ENCODE measurements around the gene CCDC88B. TPM values are rescaled to one million over a fixed set of nuclear protein-coding genes. Genes with fewer than 3 reads are reported as not detected.

Gene CCDC88B
- total RNA-seq, 1 experiment from 2014 or later, result 14.7 TPM

- no peak for DNase-seq (ENCODE audit: low read depth, low spot score)
- ChIA-PET POLR2A (no interaction called here), CTCF (no interaction called here), RAD21 (ENCODE audit: low non-redundant PET in 1 of 2, low total read pairs in 2 of 2, uncharacterized antibody in 2 of 2, unreplicated experiment in 2 of 2) (no interaction called here)
- Histone ChIP-seq H3K27ac (ENCODE audit: low read depth, low read length) (no peak overlapping the region), H3K36me3 (ENCODE audit: control insufficient read depth in 1 of 2, insufficient read depth in 2 of 2, low read length in 2 of 2) (peaks cover 11 to 53% of the 10 kb centered on the region in 2 experiments), H4K20me1 (ENCODE audit: insufficient read depth) (no peaks in the 10 kb centered on the region), H2AFZ (ENCODE audit: low read depth, low read length, poor library complexity, severe bottlenecking) (no peak overlapping the region), H3K27me3 (ENCODE audit: insufficient read depth, low read length) (no peaks in the 10 kb centered on the region), H3K4me1 (ENCODE audit: control insufficient read depth in 1 of 2, insufficient read depth in 2 of 2, low read length in 2 of 2) (peaks cover 22 to 40% of the 10 kb centered on the region in 2 experiments), H3K4me3 (replicated peaks in 1 of 2; ENCODE audit: low read depth in 1 of 2, low read length in 2 of 2) (no peak overlapping the region), H3K79me2 (ENCODE audit: insufficient read depth, low read length) (peaks cover 35% of the 10 kb centered on the region; the same call in 1 of the 2 replicates), H3K4me2 (ENCODE audit: low read length) (no peak overlapping the region), H3K9ac (ENCODE audit: low read length) (no peak overlapping the region), H3K9me2 (ENCODE audit: insufficient read depth) (no peaks in the 10 kb centered on the region), H3K9me3 (ENCODE audit: control insufficient read depth in 1 of 2, insufficient read depth in 1 of 2, low read depth in 1 of 2, low read length in 2 of 2) (no peaks in the 10 kb centered on the region)
- BruUV-seq (replicated peaks), result no TSS peak
- ATAC-seq, result no peak
- intact Hi-C loops (cut with micrococcal nuclease), result no loop called here
- TF ChIP-seq RAD21 (IDR thresholded peaks at IDR 0.05; ENCODE audit: low read depth) (no peak), CTCF (IDR thresholded peaks at IDR 0.05 in 2 of 3, conservative IDR thresholded peaks at IDR 0.05 in 1 of 3; ENCODE audit: borderline replicate concordance in 1 of 3, insufficient read depth in 1 of 3, low read depth in 2 of 3, low read length in 2 of 3) (no peak), EZH2 (IDR thresholded peaks at IDR 0.05) (no peak), ZBTB33 (IDR thresholded peaks at IDR 0.05; ENCODE audit: extremely low read depth, insufficient replicate concordance, low read length) (no peak), SP1 (IDR thresholded peaks at IDR 0.05; ENCODE audit: low read depth) (no peak), EGR1 (IDR thresholded peaks at IDR 0.05; ENCODE audit: low read depth) (no peak), CEBPB (IDR thresholded peaks at IDR 0.05; ENCODE audit: low read depth) (no peak), REST (IDR thresholded peaks at IDR 0.05; ENCODE audit: low read depth) (no peak), ELF1 (IDR thresholded peaks at IDR 0.05; ENCODE audit: borderline replicate concordance, low read depth) (no peak), ZFX (IDR thresholded peaks at IDR 0.05) (no peak), CBX3 (IDR thresholded peaks at IDR 0.05; ENCODE audit: low read depth) (no peak), SIN3A (IDR thresholded peaks at IDR 0.05; ENCODE audit: low read depth) (no peak), SRF (IDR thresholded peaks at IDR 0.05; ENCODE audit: low read depth) (no peak), ZNF274 (IDR thresholded peaks at IDR 0.05; ENCODE audit: low read depth, low read length) (no peak), TCF7L2 (IDR thresholded peaks at IDR 0.05; ENCODE audit: borderline replicate concordance, extremely low read depth, insufficient read depth, insufficient read length) (no peak), EZH2phosphoT487 (IDR thresholded peaks at IDR 0.05; ENCODE audit: borderline replicate concordance) (no peak)
- TF ChIP-seq, protein P1, sequence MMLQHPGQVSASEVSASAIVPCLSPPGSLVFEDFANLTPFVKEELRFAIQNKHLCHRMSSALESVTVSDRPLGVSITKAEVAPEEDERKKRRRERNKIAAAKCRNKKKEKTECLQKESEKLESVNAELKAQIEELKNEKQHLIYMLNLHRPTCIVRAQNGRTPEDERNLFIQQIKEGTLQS (IDR thresholded peaks at IDR 0.05), result no peak
- TF ChIP-seq, protein P2, sequence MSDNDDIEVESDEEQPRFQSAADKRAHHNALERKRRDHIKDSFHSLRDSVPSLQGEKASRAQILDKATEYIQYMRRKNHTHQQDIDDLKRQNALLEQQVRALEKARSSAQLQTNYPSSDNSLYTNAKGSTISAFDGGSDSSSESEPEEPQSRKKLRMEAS (IDR thresholded peaks at IDR 0.05), result no peak
Observed at GRCh38 chr11:64361659-64362058, 21.7 kb downstream of the CCDC88B start.

Measured in HCT116 (cell line).